GM13977 (cell line): Measurements from ENCODE around the gene RNF111.
"Not testable (repeated sequence)": the region's sequence is repeated elsewhere in the genome, so short reads cannot be mapped to it uniquely, and the experiment has no call there.

Source experiments
- DNase-seq: peaks from one replicate; pipeline ENCODE4 v3.0.0; 2012; ENCODE audit warnings: low spot score
- CTCF ChIP-seq: IDR thresholded peaks from 2 replicates; pipeline ENCODE4 v1.5.1; 2012; ENCODE audit warnings: mild to moderate bottlenecking, control low read depth; ENCODE audit not compliant: insufficient read depth; ENCODE audit errors: extremely low read depth, missing control alignments
- in situ Hi-C: fragments of 300-500 bp; cut with MboI; formaldehyde crosslinking; loops from one replicate; pipeline ENCODE4 v1.12.0; 2022; ENCODE audit warnings: low sequenced_read_pairs, low pct_unique_long_range_greater_than_20kb, mixed read lengths, inconsistent platforms; ENCODE audit not compliant: unreplicated experiment

The RNF111 gene

GRCh38 chr15:59116141-59116540, 128.7 kb downstream of the RNF111 start:
- no peak for TF ChIP-seq CTCF
- in situ Hi-C loops = no loop called here
- DNase-seq = no peak

- no peak for DNase-seq
- in situ Hi-C loops = no loop called here
- TF ChIP-seq CTCF = no peak
Observed at GRCh38 chr15:59116771-59117170, 129.3 kb downstream of the RNF111 start.

- DNase-seq = no peak
- no peak for TF ChIP-seq CTCF
- in situ Hi-C loops = no loop called here
Observed at GRCh38 chr15:59119625-59120024, 132.2 kb downstream of the RNF111 start.

GRCh38 chr15:59120937-59121336, 133.5 kb downstream of the RNF111 start:
- no peak for TF ChIP-seq CTCF
- in situ Hi-C loops = no loop called here
- DNase-seq = no peak

- no peak for DNase-seq
- in situ Hi-C loops = no loop called here
- TF ChIP-seq CTCF = no peak
Observed at GRCh38 chr15:59124261-59124660, 136.8 kb downstream of the RNF111 start.

GRCh38 chr15:59125683-59126082, 138.2 kb downstream of the RNF111 start:
- DNase-seq, in situ Hi-C loops: not testable (repeated sequence)

GRCh38 chr15:59127255-59127654, 139.8 kb downstream of the RNF111 start:
- in situ Hi-C loops = not testable (repeated sequence)

GRCh38 chr15:59131456-59131855, 144.0 kb downstream of the RNF111 start:
- in situ Hi-C loops = no loop called here
- no peak for TF ChIP-seq CTCF
- no peak for DNase-seq

More at GRCh38 chr15:59127255-59127654, 139.8 kb downstream of the RNF111 start:
- not testable (repeated sequence) for DNase-seq
